ENCODE results near the gene SOX9. TPM values are rescaled to one million over a fixed set of nuclear protein-coding genes. Genes with fewer than 3 reads are reported as not detected.

Gene SOX9
- total RNA-seq, 2 experiments from 2014 or later = not detected

GRCh38 chr17:72101526-72101925, 19.3 kb upstream of the SOX9 start:
- no peaks in the 10 kb centered on the region for H3K4me1 Mint-ChIP-seq (ENCODE audit: low read depth)
- CTCF ChIA-PET = no interaction called here
- H3K36me3 ChIP-seq (ENCODE audit: insufficient read depth, low read length) = no peaks in the 10 kb centered on the region
- H3K27me3 Mint-ChIP-seq = peaks cover 6% of the 10 kb centered on the region
- intact Hi-C loops (cut with DNase I, micrococcal nuclease) = no loop called here
- no peaks in the 10 kb centered on the region for H3K36me3 Mint-ChIP-seq (ENCODE audit: low read depth)
- H3K4me1 ChIP-seq (ENCODE audit: insufficient read depth, low read length) = no peaks in the 10 kb centered on the region
- H3K9me3 ChIP-seq (ENCODE audit: control insufficient read depth in 1 of 2, insufficient read depth in 1 of 2, low read length in 2 of 2) = peaks cover 0 to 9% of the 10 kb centered on the region in 2 experiments
- POLR2A ChIA-PET = no interaction called here
- DNase-seq (no peak), ATAC-seq (ENCODE audit: poor library complexity) (no peak)
- no peak overlapping the region for H3K4me3 Mint-ChIP-seq
- H3K27ac Mint-ChIP-seq = no peak overlapping the region
- no peak for TF ChIP-seq CTCF (IDR thresholded peaks at IDR 0.05)
- no peaks in the 10 kb centered on the region for H3K27me3 ChIP-seq (ENCODE audit: control insufficient read depth in 1 of 2, insufficient read depth in 2 of 2, low read length in 2 of 2)
- no peak overlapping the region for H3K27ac ChIP-seq (ENCODE audit: low read depth in 1 of 2, low read length in 2 of 2)
- H3K9me3 Mint-ChIP-seq = no peaks in the 10 kb centered on the region
- H3K4me3 ChIP-seq (ENCODE audit: low read length) = no peak overlapping the region

- ATAC-seq (ENCODE audit: poor library complexity) (no peak), DNase-seq (no peak)
- no peaks in the 10 kb centered on the region for H3K4me1 ChIP-seq (ENCODE audit: insufficient read depth, low read length)
- intact Hi-C loops (cut with DNase I, micrococcal nuclease) = no loop called here
- Mint-ChIP-seq H3K4me1 (ENCODE audit: low read depth) (no peaks in the 10 kb centered on the region), H3K4me3 (no peak overlapping the region), H3K9me3 (no peaks in the 10 kb centered on the region), H3K27ac (no peak overlapping the region), H3K36me3 (ENCODE audit: low read depth) (no peaks in the 10 kb centered on the region), H3K27me3 (peaks cover 6% of the 10 kb centered on the region)
- no peak overlapping the region for H3K4me3 ChIP-seq (ENCODE audit: low read length)
- no peaks in the 10 kb centered on the region for H3K27me3 ChIP-seq (ENCODE audit: control insufficient read depth in 1 of 2, insufficient read depth in 2 of 2, low read length in 2 of 2)
- no peak for TF ChIP-seq CTCF (IDR thresholded peaks at IDR 0.05)
- H3K9me3 ChIP-seq (ENCODE audit: control insufficient read depth in 1 of 2, insufficient read depth in 1 of 2, low read length in 2 of 2) = peaks cover 0 to 5% of the 10 kb centered on the region in 2 experiments
- no peak overlapping the region for H3K27ac ChIP-seq (ENCODE audit: low read depth in 1 of 2, low read length in 2 of 2)
- ChIA-PET CTCF (no interaction called here), POLR2A (no interaction called here)
- H3K36me3 ChIP-seq (ENCODE audit: insufficient read depth, low read length) = no peaks in the 10 kb centered on the region
Observed at GRCh38 chr17:72102366-72102765, 18.5 kb upstream of the SOX9 start.

- ChIA-PET POLR2A (no interaction called here), CTCF (no interaction called here)
- ATAC-seq (ENCODE audit: poor library complexity) = no peak
- intact Hi-C loops (cut with DNase I, micrococcal nuclease) = no loop called here
- Histone ChIP-seq H3K36me3 (ENCODE audit: insufficient read depth, low read length) (no peaks in the 10 kb centered on the region), H3K9me3 (ENCODE audit: control insufficient read depth in 1 of 2, insufficient read depth in 1 of 2, low read length in 2 of 2) (peaks cover 0 to 5% of the 10 kb centered on the region in 2 experiments), H3K4me3 (ENCODE audit: low read length) (no peak overlapping the region), H3K27me3 (ENCODE audit: control insufficient read depth in 1 of 2, insufficient read depth in 2 of 2, low read length in 2 of 2) (no peaks in the 10 kb centered on the region), H3K27ac (ENCODE audit: low read depth in 1 of 2, low read length in 2 of 2) (no peak overlapping the region), H3K4me1 (ENCODE audit: insufficient read depth, low read length) (no peaks in the 10 kb centered on the region)
- no peak overlapping the region for H3K4me3 Mint-ChIP-seq
- H3K4me1 Mint-ChIP-seq (ENCODE audit: low read depth) = no peaks in the 10 kb centered on the region
- H3K9me3 Mint-ChIP-seq = no peaks in the 10 kb centered on the region
- H3K27me3 Mint-ChIP-seq = peaks cover 22% of the 10 kb centered on the region
- no peak for DNase-seq
- H3K36me3 Mint-ChIP-seq (ENCODE audit: low read depth) = no peaks in the 10 kb centered on the region
- TF ChIP-seq CTCF (IDR thresholded peaks at IDR 0.05) = no peak
- H3K27ac Mint-ChIP-seq = no peak overlapping the region
Observed at GRCh38 chr17:72104164-72104862, 16.5 kb upstream of the SOX9 start.

All from CD4-positive, alpha-beta T cell (primary cell).